ENCODE results near the gene FYN.

The FYN gene

GRCh38 chr6:111753573-111753972 is 119.7 kb downstream of the FYN start:
- H3K9ac ChIP-seq (ENCODE audit: low read depth, low read length) = no peak overlapping the region
- DNase-seq (no peak), ATAC-seq (ENCODE audit: insufficient read depth, low read depth) (no peak)
- H4K20me1 ChIP-seq (ENCODE audit: insufficient read depth, low read length) = peaks cover 2% of the 10 kb centered on the region; the same call in 1 of the 2 replicates
- H3K4me1 ChIP-seq (ENCODE audit: insufficient read depth, low read length) = peaks cover 23% of the 10 kb centered on the region
- TF ChIP-seq, protein P1, sequence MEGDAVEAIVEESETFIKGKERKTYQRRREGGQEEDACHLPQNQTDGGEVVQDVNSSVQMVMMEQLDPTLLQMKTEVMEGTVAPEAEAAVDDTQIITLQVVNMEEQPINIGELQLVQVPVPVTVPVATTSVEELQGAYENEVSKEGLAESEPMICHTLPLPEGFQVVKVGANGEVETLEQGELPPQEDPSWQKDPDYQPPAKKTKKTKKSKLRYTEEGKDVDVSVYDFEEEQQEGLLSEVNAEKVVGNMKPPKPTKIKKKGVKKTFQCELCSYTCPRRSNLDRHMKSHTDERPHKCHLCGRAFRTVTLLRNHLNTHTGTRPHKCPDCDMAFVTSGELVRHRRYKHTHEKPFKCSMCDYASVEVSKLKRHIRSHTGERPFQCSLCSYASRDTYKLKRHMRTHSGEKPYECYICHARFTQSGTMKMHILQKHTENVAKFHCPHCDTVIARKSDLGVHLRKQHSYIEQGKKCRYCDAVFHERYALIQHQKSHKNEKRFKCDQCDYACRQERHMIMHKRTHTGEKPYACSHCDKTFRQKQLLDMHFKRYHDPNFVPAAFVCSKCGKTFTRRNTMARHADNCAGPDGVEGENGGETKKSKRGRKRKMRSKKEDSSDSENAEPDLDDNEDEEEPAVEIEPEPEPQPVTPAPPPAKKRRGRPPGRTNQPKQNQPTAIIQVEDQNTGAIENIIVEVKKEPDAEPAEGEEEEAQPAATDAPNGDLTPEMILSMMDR (IDR thresholded peaks at IDR 0.05; ENCODE audit: borderline replicate concordance, extremely low read depth, low read length, poor library complexity, severe bottlenecking) = no peak
- TF ChIP-seq EZH2 (IDR thresholded peaks at IDR 0.05; ENCODE audit: borderline replicate concordance, low read depth, low read length, severe bottlenecking) = no peak
- no peaks in the 10 kb centered on the region for H3K27me3 ChIP-seq (ENCODE audit: insufficient read depth, low read length, poor library complexity)
- H3K27ac ChIP-seq (ENCODE audit: low read length) = no peak overlapping the region
- H3K36me3 ChIP-seq (ENCODE audit: insufficient read depth, low read length) = peaks cover 12% of the 10 kb centered on the region
- no peak overlapping the region for H2AFZ ChIP-seq (ENCODE audit: low read depth, low read length)
- H3K79me2 ChIP-seq (ENCODE audit: insufficient read depth, low read length) = peaks cover 42% of the 10 kb centered on the region
- no peak overlapping the region for H3K4me3 ChIP-seq (ENCODE audit: low read depth in 1 of 2, low read length in 2 of 2)
- H3K9me3 ChIP-seq (ENCODE audit: insufficient read depth, low read length, severe bottlenecking) = no peaks in the 10 kb centered on the region
- no peak overlapping the region for H3K4me2 ChIP-seq (ENCODE audit: insufficient read depth, low read length)

DNA sequence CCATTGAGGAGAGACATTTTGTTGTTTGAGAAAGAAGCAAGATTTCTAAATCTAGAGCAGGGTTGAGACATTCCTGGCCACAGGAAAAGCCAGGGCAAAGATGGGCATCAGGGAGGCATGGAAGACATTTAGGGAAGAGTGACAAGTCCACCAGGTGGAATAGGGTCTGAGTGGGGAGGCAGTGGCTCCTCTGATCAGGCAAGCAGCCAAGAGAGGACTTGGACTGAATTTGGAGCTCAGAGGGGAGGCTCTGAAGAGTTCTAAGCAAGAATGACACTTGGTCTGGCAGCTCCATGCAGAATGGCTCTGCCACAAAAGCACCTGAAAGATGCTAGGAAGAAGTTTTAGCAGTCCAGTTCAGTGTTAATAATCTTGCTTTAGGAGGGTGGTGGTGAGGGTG is 120.8 kb downstream of the FYN start:
- Histone ChIP-seq H3K9ac (ENCODE audit: low read depth, low read length) (no peak overlapping the region), H3K4me2 (ENCODE audit: insufficient read depth, low read length) (no peak overlapping the region), H2AFZ (ENCODE audit: low read depth, low read length) (no peak overlapping the region), H3K27me3 (ENCODE audit: insufficient read depth, low read length, poor library complexity) (no peaks in the 10 kb centered on the region), H3K27ac (ENCODE audit: low read length) (peak overlapping the region; percentile 4; the same call in 1 of the 2 replicates), H3K4me3 (ENCODE audit: low read depth in 1 of 2, low read length in 2 of 2) (no peak overlapping the region), H3K9me3 (ENCODE audit: insufficient read depth, low read length, severe bottlenecking) (no peaks in the 10 kb centered on the region), H4K20me1 (ENCODE audit: insufficient read depth, low read length) (no peaks in the 10 kb centered on the region), H3K4me1 (ENCODE audit: insufficient read depth, low read length) (peaks cover 22% of the 10 kb centered on the region), H3K79me2 (ENCODE audit: insufficient read depth, low read length) (peaks cover 43% of the 10 kb centered on the region), H3K36me3 (ENCODE audit: insufficient read depth, low read length) (peaks cover 7% of the 10 kb centered on the region; the same call in 1 of the 2 replicates)
- ATAC-seq (ENCODE audit: insufficient read depth, low read depth) = no peak
- DNase-seq = no peak
- TF ChIP-seq, protein P1 (IDR thresholded peaks at IDR 0.05; ENCODE audit: borderline replicate concordance, extremely low read depth, low read length, poor library complexity, severe bottlenecking) = no peak
- TF ChIP-seq EZH2 (IDR thresholded peaks at IDR 0.05; ENCODE audit: borderline replicate concordance, low read depth, low read length, severe bottlenecking) = no peak

GRCh38 chr6:111750753-111751673 is 122.2 kb downstream of the FYN start:
- H3K27ac ChIP-seq (ENCODE audit: low read length) = peak overlapping the region; percentile 43; the same call in 1 of the 2 replicates
- H3K4me1 ChIP-seq (ENCODE audit: insufficient read depth, low read length) = peaks cover 22% of the 10 kb centered on the region
- H3K4me3 ChIP-seq (ENCODE audit: low read depth in 1 of 2, low read length in 2 of 2) = no peak overlapping the region
- H3K9me3 ChIP-seq (ENCODE audit: insufficient read depth, low read length, severe bottlenecking) = no peaks in the 10 kb centered on the region
- peaks cover 5% of the 10 kb centered on the region; the same call in 1 of the 2 replicates for H4K20me1 ChIP-seq (ENCODE audit: insufficient read depth, low read length)
- H3K27me3 ChIP-seq (ENCODE audit: insufficient read depth, low read length, poor library complexity) = no peaks in the 10 kb centered on the region
- H3K4me2 ChIP-seq (ENCODE audit: insufficient read depth, low read length) = no peak overlapping the region
- H2AFZ ChIP-seq (ENCODE audit: low read depth, low read length) = no peak overlapping the region
- peak; percentile 94 for ATAC-seq (ENCODE audit: insufficient read depth, low read depth)
- H3K36me3 ChIP-seq (ENCODE audit: insufficient read depth, low read length) = peaks cover 10% of the 10 kb centered on the region
- no peak for TF ChIP-seq EZH2 (IDR thresholded peaks at IDR 0.05; ENCODE audit: borderline replicate concordance, low read depth, low read length, severe bottlenecking)
- TF ChIP-seq, protein P1 (IDR thresholded peaks at IDR 0.05; ENCODE audit: borderline replicate concordance, extremely low read depth, low read length, poor library complexity, severe bottlenecking) = no peak
- H3K9ac ChIP-seq (ENCODE audit: low read depth, low read length) = no peak overlapping the region
- peaks cover 43% of the 10 kb centered on the region for H3K79me2 ChIP-seq (ENCODE audit: insufficient read depth, low read length)
- DNase-seq = peak; percentile 48
